Mesenchymal stem cell (in vitro differentiated cells and primary cell): Measurements from ENCODE around the gene MAGED1.

Experiments used
- DNase-seq: peaks from one replicate; pipeline ENCODE4 v3.0.0-alpha.2; 2013
- H2AFZ ChIP-seq: one replicate; pipeline ENCODE4 v1.6.1; 2013; ENCODE audit warnings: low read depth, mild to moderate bottlenecking, control low read depth, inconsistent platforms, low read length, moderate library complexity
- H2AK5ac ChIP-seq: 2 replicates; pipeline ENCODE4 v1.6.1; 2013; ENCODE audit warnings: low read length, moderate library complexity, mild to moderate bottlenecking, inconsistent platforms; ENCODE audit not compliant: severe bottlenecking
- H2BK120ac ChIP-seq: one replicate; pipeline ENCODE4 v1.6.1; 2013; ENCODE audit warnings: low read depth, mild to moderate bottlenecking, inconsistent platforms, low read length, moderate library complexity
- H2BK12ac ChIP-seq, 2 experiments: one replicate each; pipeline ENCODE4 v1.6.1; 2013; ENCODE audit warnings: inconsistent platforms in 2 of 2, low read length in 2 of 2, mild to moderate bottlenecking in 2 of 2, moderate library complexity in 2 of 2, control low read depth in 1 of 2
- H2BK15ac ChIP-seq: one replicate; pipeline ENCODE4 v1.6.1; 2013; ENCODE audit warnings: mild to moderate bottlenecking, low read depth, inconsistent platforms; ENCODE audit not compliant: poor library complexity, severe bottlenecking
- H2BK5ac ChIP-seq: 2 replicates; pipeline ENCODE4 v1.6.1; 2013; ENCODE audit warnings: low read depth, mild to moderate bottlenecking, low read length, control low read depth, inconsistent platforms; ENCODE audit not compliant: poor library complexity, severe bottlenecking
- H3K14ac ChIP-seq, 2 experiments: one replicate each; pipeline ENCODE4 v1.6.1; 2013; ENCODE audit warnings: inconsistent platforms in 2 of 2, low read length in 2 of 2, control low read depth in 1 of 2, mild to moderate bottlenecking in 1 of 2, moderate library complexity in 1 of 2
- H3K18ac ChIP-seq, 2 experiments: one replicate each; pipeline ENCODE4 v1.6.1; 2013; ENCODE audit warnings: inconsistent platforms in 2 of 2, low read length in 2 of 2, control low read depth in 1 of 2, low read depth in 1 of 2, mild to moderate bottlenecking in 1 of 2
- H3K23ac ChIP-seq, 2 experiments: one replicate each; pipeline ENCODE4 v1.6.1; 2013; ENCODE audit warnings: inconsistent platforms in 2 of 2, low read length in 2 of 2, mild to moderate bottlenecking in 2 of 2, moderate library complexity in 2 of 2, control low read depth in 1 of 2
- H3K27ac ChIP-seq: 2 replicates; pipeline ENCODE4 v1.5.1; 2013; ENCODE audit warnings: mild to moderate bottlenecking, moderate library complexity, low read length, control low read depth, inconsistent platforms; ENCODE audit not compliant: poor library complexity, severe bottlenecking
- H3K27me3 ChIP-seq, 2 experiments: 2 replicates each; pipeline versions ENCODE4 v1.6.1 to v1.7.0; 2013; ENCODE audit warnings: low read length in 2 of 2, mild to moderate bottlenecking in 2 of 2, moderate library complexity in 2 of 2, control low read depth in 1 of 2, inconsistent platforms in 1 of 2; ENCODE audit not compliant: control insufficient read depth in 1 of 2, insufficient read depth in 1 of 2
- H3K36me3 ChIP-seq, 2 experiments: 2 replicates each; pipeline versions ENCODE4 v1.6.1 to v1.7.0; 2013; ENCODE audit warnings: low read length in 2 of 2, control low read depth in 1 of 2, inconsistent platforms in 1 of 2, low read depth in 1 of 2, mild to moderate bottlenecking in 1 of 2; ENCODE audit not compliant: insufficient read depth in 2 of 2, control insufficient read depth in 1 of 2
- H3K4ac ChIP-seq, 2 experiments: one replicate each; pipeline ENCODE4 v1.6.1; 2013; ENCODE audit warnings: inconsistent platforms in 2 of 2, low read length in 2 of 2, mild to moderate bottlenecking in 2 of 2, moderate library complexity in 2 of 2, control low read depth in 1 of 2, low read depth in 1 of 2
- H3K4me1 ChIP-seq: 2 replicates; pipeline ENCODE4 v1.6.1; 2013; ENCODE audit warnings: low read depth, low read length, control low read depth; ENCODE audit not compliant: control insufficient read depth, insufficient read depth
- H3K4me2 ChIP-seq: 2 replicates; pipeline ENCODE4 v1.6.1; 2013; ENCODE audit warnings: low read length, mild to moderate bottlenecking, inconsistent platforms; ENCODE audit not compliant: poor library complexity, severe bottlenecking
- H3K4me3 ChIP-seq, 2 experiments: 2 replicates each; pipeline versions ENCODE4 v1.5.1 to v1.7.0; 2013; ENCODE audit warnings: low read length in 2 of 2, mild to moderate bottlenecking in 2 of 2, control low read depth in 1 of 2, low read depth in 1 of 2; ENCODE audit not compliant: insufficient read depth in 1 of 2
- H3K79me1 ChIP-seq: replicated peaks from 2 replicates; pipeline ENCODE4 v1.6.1; 2013; ENCODE audit warnings: mild to moderate bottlenecking, control low read depth, low read length, inconsistent platforms; ENCODE audit not compliant: poor library complexity, severe bottlenecking
- H3K9ac ChIP-seq: 2 replicates; pipeline ENCODE4 v1.7.0; 2013; ENCODE audit warnings: mild to moderate bottlenecking, low read length, moderate library complexity
- H3K9me3 ChIP-seq: 2 replicates; pipeline ENCODE4 v1.7.0; 2013; ENCODE audit warnings: mild to moderate bottlenecking, low read length; ENCODE audit not compliant: control insufficient read depth
- H4K8ac ChIP-seq: one replicate; pipeline ENCODE4 v1.6.1; 2013; ENCODE audit warnings: inconsistent platforms, mild to moderate bottlenecking, low read length, moderate library complexity
- H4K91ac ChIP-seq: one replicate; pipeline ENCODE4 v1.6.1; 2013; ENCODE audit warnings: mild to moderate bottlenecking, low read length, inconsistent platforms
- WGBS: methylation state at CpG from one replicate; pipeline ENCODE4 v1.1.7; 2013; ENCODE audit warnings: mixed read lengths; 5-methylcytosine and 5-hydroxymethylcytosine counted together

The MAGED1 gene

GRCh38 chrX:51857159-51857733 is 36.2 kb upstream of the MAGED1 start:
- no peak overlapping the region for H3K4me3 ChIP-seq
- no peak overlapping the region for H3K4me2 ChIP-seq
- no peak overlapping the region for H4K8ac ChIP-seq
- H3K36me3 ChIP-seq = peaks cover 0 to 14% of the 10 kb centered on the region in 2 experiments
- H3K9ac ChIP-seq = no peak overlapping the region
- no peak overlapping the region for H3K4ac ChIP-seq
- no peak overlapping the region for H3K18ac ChIP-seq
- H3K27me3 ChIP-seq = no peaks in the 10 kb centered on the region
- H3K27ac ChIP-seq = no peak overlapping the region
- DNase-seq = no peak
- no peak overlapping the region for H2BK5ac ChIP-seq
- no peak overlapping the region for H3K23ac ChIP-seq
- no peak overlapping the region for H4K91ac ChIP-seq
- H3K79me1 ChIP-seq = peaks cover 4% of the 10 kb centered on the region
- H3K14ac ChIP-seq = no peak overlapping the region
- H2AFZ ChIP-seq = no peak overlapping the region
- H2BK12ac ChIP-seq = no peak overlapping the region
- H2AK5ac ChIP-seq = no peak overlapping the region
- H3K9me3 ChIP-seq = peaks cover 77% of the 10 kb centered on the region
- H3K4me1 ChIP-seq = no peaks in the 10 kb centered on the region
- H2BK15ac ChIP-seq = no peak overlapping the region
- no CpG with 5 or more reads among the region's 1 CpG for WGBS
- no peak overlapping the region for H2BK120ac ChIP-seq

- H3K9me3 ChIP-seq = peaks cover 62% of the 10 kb centered on the region
- no peak overlapping the region for H2BK12ac ChIP-seq
- no peak overlapping the region for H4K91ac ChIP-seq
- H3K14ac ChIP-seq = no peak overlapping the region
- no peak overlapping the region for H2BK120ac ChIP-seq
- H3K18ac ChIP-seq = no peak overlapping the region
- no peaks in the 10 kb centered on the region for H3K4me1 ChIP-seq
- no peak overlapping the region for H2AFZ ChIP-seq
- no peak overlapping the region for H3K4me2 ChIP-seq
- no peak overlapping the region for H3K9ac ChIP-seq
- 7% methylated on average over 2 of the region's 2 CpGs for WGBS
- H2BK5ac ChIP-seq = no peak overlapping the region
- no peak overlapping the region for H2AK5ac ChIP-seq
- no peak overlapping the region for H3K27ac ChIP-seq
- H3K4me3 ChIP-seq = no peak overlapping the region
- H3K23ac ChIP-seq = no peak overlapping the region
- H4K8ac ChIP-seq = no peak overlapping the region
- H2BK15ac ChIP-seq = no peak overlapping the region
- peaks cover 4% of the 10 kb centered on the region for H3K79me1 ChIP-seq
- no peaks in the 10 kb centered on the region for H3K27me3 ChIP-seq
- no peak overlapping the region for H3K4ac ChIP-seq
- H3K36me3 ChIP-seq = peaks cover 0 to 3% of the 10 kb centered on the region in 2 experiments
- peak; percentile 35 for DNase-seq
These were observed 32.7 kb upstream of the MAGED1 start for GRCh38 chrX:51860679-51861078.

DNA sequence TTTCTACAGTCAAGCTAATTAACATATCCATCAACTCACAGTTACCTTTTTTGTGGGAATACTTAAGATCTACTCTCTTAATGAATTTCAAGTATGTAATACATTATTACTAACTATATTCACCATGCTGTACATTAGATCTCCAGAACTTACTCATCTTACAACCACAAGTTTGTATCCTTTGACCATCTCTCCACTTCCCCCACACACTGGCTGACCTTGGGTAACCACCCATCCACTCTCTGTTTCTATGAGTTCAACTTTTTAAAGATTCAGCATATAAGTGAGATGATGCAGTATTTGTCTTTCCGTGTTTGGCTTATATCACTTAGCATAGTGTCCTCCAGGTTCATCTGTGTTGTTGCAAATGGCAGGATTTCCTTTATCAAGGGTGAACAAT is 30.5 kb upstream of the MAGED1 start:
- DNase-seq = no peak
- WGBS = 100% methylated on average over 1 of the region's 1 CpG
- no peaks in the 10 kb centered on the region for H3K4me1 ChIP-seq
- no peak overlapping the region for H4K91ac ChIP-seq
- H3K36me3 ChIP-seq = no peaks in the 10 kb centered on the region
- no peak overlapping the region for H4K8ac ChIP-seq
- H3K79me1 ChIP-seq = peaks cover 4% of the 10 kb centered on the region
- H3K14ac ChIP-seq = no peak overlapping the region
- H2BK15ac ChIP-seq = no peak overlapping the region
- H3K9ac ChIP-seq = no peak overlapping the region
- H2BK120ac ChIP-seq = no peak overlapping the region
- no peak overlapping the region for H2AK5ac ChIP-seq
- no peak overlapping the region for H3K23ac ChIP-seq
- no peak overlapping the region for H2BK12ac ChIP-seq
- H3K4me3 ChIP-seq = no peak overlapping the region
- H3K27me3 ChIP-seq = peaks cover 0 to 3% of the 10 kb centered on the region in 2 experiments
- no peak overlapping the region for H3K27ac ChIP-seq
- no peak overlapping the region for H2AFZ ChIP-seq
- no peak overlapping the region for H2BK5ac ChIP-seq
- H3K9me3 ChIP-seq = peaks cover 40% of the 10 kb centered on the region
- no peak overlapping the region for H3K18ac ChIP-seq
- H3K4me2 ChIP-seq = no peak overlapping the region
- no peak overlapping the region for H3K4ac ChIP-seq

DNA sequence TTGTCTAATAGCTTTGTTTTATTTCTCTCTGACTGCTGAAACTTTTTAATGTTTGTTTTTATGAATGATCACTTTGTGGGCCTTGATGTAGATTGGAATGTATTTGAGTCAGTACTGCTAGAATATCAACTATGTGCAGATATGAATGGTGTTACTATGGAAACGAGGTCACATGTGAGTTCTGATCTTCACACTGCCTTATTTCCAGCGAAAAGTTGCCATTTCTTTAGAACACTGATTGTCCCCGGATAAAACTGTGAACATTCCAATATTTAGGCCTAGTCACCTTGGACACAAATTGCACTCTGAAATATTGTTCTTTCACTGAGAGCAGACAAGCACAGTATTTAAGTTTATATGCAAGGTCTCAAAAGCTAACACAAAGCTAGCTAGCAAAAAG is 27.2 kb upstream of the MAGED1 start:
- Histone ChIP-seq H3K79me1 (no peaks in the 10 kb centered on the region), H4K8ac (no peak overlapping the region), H3K36me3 (no peaks in the 10 kb centered on the region), H2BK120ac (no peak overlapping the region), H3K4me2 (no peak overlapping the region), H3K4ac (no peak overlapping the region), H3K9me3 (peaks cover 21% of the 10 kb centered on the region), H4K91ac (no peak overlapping the region), H3K4me3 (no peak overlapping the region), H2AFZ (no peak overlapping the region), H2AK5ac (no peak overlapping the region), H3K27ac (no peak overlapping the region), H2BK15ac (no peak overlapping the region), H3K4me1 (no peaks in the 10 kb centered on the region), H3K23ac (no peak overlapping the region), H3K27me3 (peaks cover 0 to 4% of the 10 kb centered on the region in 2 experiments), H2BK12ac (no peak overlapping the region), H3K14ac (no peak overlapping the region), H3K9ac (no peak overlapping the region), H2BK5ac (no peak overlapping the region), H3K18ac (no peak overlapping the region)
- 100% methylated on average over 2 of the region's 3 CpGs for whole genome bisulfite sequencing
- no peak for DNase-seq
